HUES48 (cell line): ENCODE data around the gene SYNJ1.
A peak's percentile ranks its signal among the peaks of the same experiment; 100 is the strongest.
"Not testable (repeated sequence)": the region's sequence is repeated elsewhere in the genome, so short reads cannot be mapped to it uniquely, and the experiment has no call there.

ENCODE experiments used
- H3K27ac ChIP-seq: one replicate; pipeline ENCODE4 v1.7.0; 2013; ENCODE audit warnings: low read depth, low read length, inconsistent platforms
- H3K27me3 ChIP-seq: 2 replicates; pipeline ENCODE4 v1.6.1; 2013; ENCODE audit warnings: mild to moderate bottlenecking, low read length; ENCODE audit not compliant: control insufficient read depth, insufficient read depth
- H3K36me3 ChIP-seq: 2 replicates; pipeline ENCODE4 v1.6.1; 2013; ENCODE audit warnings: low read length; ENCODE audit not compliant: control insufficient read depth, insufficient read depth
- H3K4me1 ChIP-seq: 2 replicates; pipeline ENCODE4 v1.6.1; 2013; ENCODE audit warnings: mild to moderate bottlenecking, low read length; ENCODE audit not compliant: control insufficient read depth, insufficient read depth
- H3K4me3 ChIP-seq: 2 replicates; pipeline ENCODE4 v1.5.1; 2013; ENCODE audit warnings: mild to moderate bottlenecking, low read depth, low read length
- H3K9ac ChIP-seq: 2 replicates; pipeline ENCODE4 v1.6.1; 2013; ENCODE audit warnings: mild to moderate bottlenecking, low read depth, low read length, moderate library complexity
- H3K9me3 ChIP-seq: 2 replicates; pipeline ENCODE4 v1.6.1; 2013; ENCODE audit warnings: low read length; ENCODE audit not compliant: control insufficient read depth, insufficient read depth

Gene SYNJ1

GRCh38 chr21:32661026-32661782 lies 66.6 kb downstream of the SYNJ1 start:
- not testable (repeated sequence) for H3K9ac ChIP-seq, H3K4me1 ChIP-seq, H3K27me3 ChIP-seq, H3K27ac ChIP-seq, H3K4me3 ChIP-seq, H3K36me3 ChIP-seq
- H3K9me3 ChIP-seq: peaks cover 13% of the 10 kb centered on the region; the same call in 1 of the 2 replicates

- Histone ChIP-seq H3K9ac (no peak overlapping the region), H3K9me3 (peaks cover 2% of the 10 kb centered on the region; the same call in 1 of the 2 replicates), H3K27me3 (no peaks in the 10 kb centered on the region), H3K4me3 (no peak overlapping the region), H3K4me1 (no peaks in the 10 kb centered on the region), H3K27ac (no peak overlapping the region), H3K36me3 (0 out of 2 replicates have a peak, but pooled peaks cover 4% of the 10 kb centered on the region)
Measured at GRCh38 chr21:32658524-32658923, 69.3 kb downstream of the SYNJ1 start.

- H3K27ac ChIP-seq: no peak overlapping the region
- H3K9ac ChIP-seq: no peak overlapping the region
- no peak overlapping the region for H3K4me3 ChIP-seq
- no peaks in the 10 kb centered on the region for H3K9me3 ChIP-seq
- 0 out of 2 replicates have a peak, but pooled peaks cover 4% of the 10 kb centered on the region for H3K36me3 ChIP-seq
- no peaks in the 10 kb centered on the region for H3K27me3 ChIP-seq
- no peaks in the 10 kb centered on the region for H3K4me1 ChIP-seq
Measured at GRCh38 chr21:32653326-32653901, 74.4 kb downstream of the SYNJ1 start.

- H3K27ac ChIP-seq: no peak overlapping the region
- no peak overlapping the region for H3K9ac ChIP-seq
- H3K27me3 ChIP-seq: no peaks in the 10 kb centered on the region
Measured at GRCh38 chr21:32648165-32648564, 79.6 kb downstream of the SYNJ1 start.

GRCh38 chr21:32645261-32646182 lies 82.3 kb downstream of the SYNJ1 start:
- Histone ChIP-seq H3K9me3 (no peaks in the 10 kb centered on the region), H3K9ac (no peak overlapping the region), H3K4me1 (peaks cover 28% of the 10 kb centered on the region), H3K4me3 (peak overlapping the region; percentile 64), H3K27ac (peak overlapping the region; percentile 52), H3K36me3 (peaks cover 4% of the 10 kb centered on the region; the same call in 1 of the 2 replicates), H3K27me3 (no peaks in the 10 kb centered on the region)

More at GRCh38 chr21:32648165-32648564, 79.6 kb downstream of the SYNJ1 start:
- H3K36me3 ChIP-seq: no peaks in the 10 kb centered on the region
- H3K9me3 ChIP-seq: no peaks in the 10 kb centered on the region
- H3K4me3 ChIP-seq: no peak overlapping the region
- peaks cover 28% of the 10 kb centered on the region for H3K4me1 ChIP-seq

- Histone ChIP-seq H3K9ac (no peak overlapping the region), H3K9me3 (no peaks in the 10 kb centered on the region), H3K36me3 (peaks cover 4% of the 10 kb centered on the region; the same call in 1 of the 2 replicates), H3K27ac (no peak overlapping the region), H3K4me3 (no peak overlapping the region), H3K4me1 (peaks cover 28% of the 10 kb centered on the region), H3K27me3 (no peaks in the 10 kb centered on the region)
Measured at GRCh38 chr21:32641710-32642698, 85.8 kb downstream of the SYNJ1 start.

- H3K9ac ChIP-seq: no peak overlapping the region
Measured at GRCh38 chr21:32626621-32627196, 101.1 kb downstream of the SYNJ1 start.

GRCh38 chr21:32618218-32618617 lies 109.6 kb downstream of the SYNJ1 start:
- H3K9ac ChIP-seq, H3K36me3 ChIP-seq, H3K4me3 ChIP-seq, H3K27me3 ChIP-seq, H3K4me1 ChIP-seq, H3K27ac ChIP-seq, H3K9me3 ChIP-seq: not testable (repeated sequence)

More at GRCh38 chr21:32626621-32627196, 101.1 kb downstream of the SYNJ1 start:
- Histone ChIP-seq H3K4me1 (no peaks in the 10 kb centered on the region), H3K9me3 (no peaks in the 10 kb centered on the region), H3K27me3 (no peaks in the 10 kb centered on the region), H3K4me3 (no peak overlapping the region), H3K36me3 (peaks cover 6% of the 10 kb centered on the region; the same call in 1 of the 2 replicates), H3K27ac (no peak overlapping the region)

- Histone ChIP-seq H3K27ac (peak overlapping the region; percentile 95), H3K4me3 (peak overlapping the region; percentile 89), H3K4me1 (peaks cover 5% of the 10 kb centered on the region; the same call in 1 of the 2 replicates), H3K9me3 (no peaks in the 10 kb centered on the region), H3K27me3 (no peaks in the 10 kb centered on the region), H3K36me3 (peaks cover 17% of the 10 kb centered on the region), H3K9ac (no peak overlapping the region)
Measured at GRCh38 chr21:32613436-32614043, 114.3 kb downstream of the SYNJ1 start.
